ENCODE measurements around the gene NFIA. TPM values are rescaled to one million over a fixed set of nuclear protein-coding genes. Genes with fewer than 3 reads are reported as not detected.

Gene NFIA
- total and polyA plus RNA-seq, 9 of the 15 experiments (the other 6 are each of a cell fraction or from before 2014, with no cell fraction given) = 5.3 to 24.9 (median 9.8) TPM

GRCh38 chr1:61337441-61337951, 255.1 kb downstream of the NFIA start (continued):
- TF ChIP-seq MGA (IDR thresholded peaks at IDR 0.05) (no peak), HES1 (IDR thresholded peaks at IDR 0.05; ENCODE audit: low read depth) (no peak), ZFP30 (CRISPR knock-in tag; IDR thresholded peaks at IDR 0.05; ENCODE audit: borderline replicate concordance) (no peak), ZNF57 (CRISPR knock-in tag; IDR thresholded peaks at IDR 0.05) (no peak), GTF2F1 (IDR thresholded peaks at IDR 0.05; ENCODE audit: low read depth, low read length) (no peak)
